Fibroblast of pulmonary artery (primary cell): ENCODE data around the gene FDX2.

Experiments used
- DNase-seq: peaks from one replicate; pipeline ENCODE4 v3.0.0-alpha.2; 2010; ENCODE audit warnings: low read depth
- H3K4me3 ChIP-seq: replicated peaks from 2 replicates; pipeline ENCODE4 v1.5.1; 2011; ENCODE audit warnings: low read depth, mild to moderate bottlenecking, control low read depth, low read length, moderate library complexity
- CTCF ChIP-seq: IDR thresholded peaks from 2 replicates; pipeline ENCODE4 v1.5.1; 2011; ENCODE audit warnings: mild to moderate bottlenecking, control low read depth, low read length, inconsistent platforms; ENCODE audit errors: missing control alignments

FDX2 gene

GRCh38 chr19:10332965-10333757 lies 17.3 kb upstream of the FDX2 start, which contains the start of gene RAVER1:
TSS of gene RAVER1 (minus strand) at chr19:10333529. CDS start at chr19:10333507, 22 bp downstream.
- H3K4me3 ChIP-seq: peak within 1 kb of the TSS; percentile 90
- TF ChIP-seq CTCF: no peak
- DNase-seq: peak; percentile 98

- TF ChIP-seq CTCF: no peak
- DNase-seq: no peak
- H3K4me3 ChIP-seq: peak overlapping the region; percentile 90
Measured at GRCh38 chr19:10332158-10332964, 16.5 kb upstream of the FDX2 start.

GRCh38 chr19:10329555-10329954 lies 13.7 kb upstream of the FDX2 start:
- no peak for TF ChIP-seq CTCF
- DNase-seq: no peak
- H3K4me3 ChIP-seq: no peak overlapping the region

GRCh38 chr19:10328558-10329429 lies 13.0 kb upstream of the FDX2 start:
- TF ChIP-seq CTCF: no peak

GRCh38 chr19:10327793-10328192 lies 12.0 kb upstream of the FDX2 start:
- H3K4me3 ChIP-seq: no peak overlapping the region
- no peak for TF ChIP-seq CTCF
- no peak for DNase-seq

More at GRCh38 chr19:10328558-10329429, 13.0 kb upstream of the FDX2 start:
- H3K4me3 ChIP-seq: no peak overlapping the region
- DNase-seq: no peak

GRCh38 chr19:10325732-10326131 lies 9.9 kb upstream of the FDX2 start:
- DNase-seq: no peak
- H3K4me3 ChIP-seq: no peak overlapping the region
- TF ChIP-seq CTCF: no peak
